ENCODE data around the gene SIPA1L3. TPM values are rescaled to one million over a fixed set of nuclear protein-coding genes. Genes with fewer than 3 reads are reported as not detected.
"Not testable (repeated sequence)": the region's sequence is repeated elsewhere in the genome, so short reads cannot be mapped to it uniquely, and the experiment has no call there.

SIPA1L3 gene
- total and polyA plus RNA-seq, 10 of the 15 experiments (the other 5 are each of a cell fraction or from before 2014, with no cell fraction given): 0.24 to 66.2 (median 19.1) TPM

GRCh38 chr19:37920591-37921450, 13.8 kb downstream of the SIPA1L3 start (continued):
- no peak for TF ChIP-seq CTCF (IDR thresholded peaks at IDR 0.05 in 2 of 3, conservative IDR thresholded peaks at IDR 0.05 in 1 of 3; ENCODE audit: control insufficient read depth in 2 of 3, extremely low read depth in 1 of 3, insufficient read depth in 1 of 3, low read depth in 3 of 3, low read length in 3 of 3)
- TF ChIP-seq IRF5 (IDR thresholded peaks at IDR 0.05; ENCODE audit: borderline replicate concordance): no peak
- TF ChIP-seq SP1 (IDR thresholded peaks at IDR 0.05; ENCODE audit: low read depth, low read length): no peak
- TF ChIP-seq CREM (IDR thresholded peaks at IDR 0.05; ENCODE audit: low read depth): no peak
- TF ChIP-seq CBX3 (IDR thresholded peaks at IDR 0.05; ENCODE audit: borderline replicate concordance, low read depth): no peak
- TF ChIP-seq CBX5 (IDR thresholded peaks at IDR 0.05; ENCODE audit: low read depth): no peak
- peak in 1 of 2 experiments; percentile 27; a peak in 1 of 4 replicates for TF ChIP-seq BHLHE40 (IDR thresholded peaks at IDR 0.05; ENCODE audit: borderline replicate concordance in 1 of 2, low read depth in 2 of 2, low read length in 1 of 2)
- TF ChIP-seq FOS (IDR thresholded peaks at IDR 0.05; ENCODE audit: borderline replicate concordance, extremely low read depth, insufficient read length): no peak
- no peak for TF ChIP-seq PAX8 (IDR thresholded peaks at IDR 0.05)
- TF ChIP-seq IRF4 (IDR thresholded peaks at IDR 0.05; ENCODE audit: low read depth, low read length): 0 out of 2 replicates have a peak, but pooled peaks have one; percentile 6
- no peak for TF ChIP-seq KAT2A (conservative IDR thresholded peaks at IDR 0.05; ENCODE audit: control insufficient read depth, low read depth, low read length)
- TF ChIP-seq SPI1 (IDR thresholded peaks at IDR 0.05; ENCODE audit: borderline replicate concordance, insufficient read depth, low read depth, low read length): no peak

GRCh38 chr19:37924573-37924972, 17.6 kb downstream of the SIPA1L3 start:
- intact Hi-C loops (cut with micrococcal nuclease; ENCODE audit: unreplicated experiment); DNase-seq (ENCODE audit: low read depth, low spot score); H3K9ac ChIP-seq (ENCODE audit: control insufficient read depth, insufficient read depth, low read length); H4K20me1 ChIP-seq (ENCODE audit: control insufficient read depth, insufficient read depth); H3K36me3 ChIP-seq (ENCODE audit: control insufficient read depth in 2 of 2, insufficient read depth in 2 of 2, low read length in 1 of 2); FAIRE-seq; H3K4me3 ChIP-seq; H3K27me3 ChIP-seq (replicated peaks in 1 of 2; ENCODE audit: control insufficient read depth in 2 of 2, insufficient read depth in 2 of 2, low read length in 1 of 2); H3K4me2 ChIP-seq (ENCODE audit: control insufficient read depth, insufficient read depth); H2AFZ ChIP-seq (ENCODE audit: control insufficient read depth, low read depth, low read length); ATAC-seq; H3K9me3 ChIP-seq (replicated peaks; ENCODE audit: control insufficient read depth, insufficient read depth, low read length); BruUV-seq (replicated peaks); H3K27ac ChIP-seq (ENCODE audit: control insufficient read depth, insufficient read depth); in situ Hi-C loops (cut with MboI): not testable (repeated sequence)
- H3K4me1 ChIP-seq (ENCODE audit: control insufficient read depth, insufficient read depth, low read length): peaks cover 73% of the 10 kb centered on the region
- peaks cover 88% of the 10 kb centered on the region for H3K79me2 ChIP-seq (ENCODE audit: control insufficient read depth, insufficient read depth, low read length)
- CTCF ChIA-PET: interaction anchor here (1.1 to 2.3 kb wide), 8 partner anchors 16 to 170 kb away, joined by 3 to 7 read pairs (median 4); no protein-coding TSS in a partner anchor
- RAD21 ChIA-PET (ENCODE audit: unreplicated experiment): interaction anchor here (0.7 to 2.2 kb wide), 6 partner anchors 9 to 85 kb away, joined by 3 to 12 read pairs (median 6); partner anchors contain the start of genes SIPA1L3 and WDR87
- POLR2A ChIA-PET: interaction anchor here (0.7 to 1.8 kb wide), 5 partner anchors 9 to 80 kb away, joined by 3 to 6 read pairs (median 4); no protein-coding TSS in a partner anchor
- WGBS (ENCODE audit: insufficient coverage, insufficient replicate concordance, low lambda C conversion rate, missing lambda C conversion rate): 98% methylated on average over 7 of the region's 8 CpGs
- SMC1A ChIA-PET (ENCODE audit: uncharacterized antibody, unreplicated experiment): interaction anchor here (0.9 to 8.0 kb wide), 10 partner anchors 8 to 124 kb away, joined by 3 to 57 read pairs (median 6); partner anchors contain the start of genes SIPA1L3 and WDR87

Measured in GM12878 (cell line).